HG02763 (cell line): ENCODE measurements around the gene BCAR3.
A peak's percentile ranks its signal among the peaks of the same experiment; 100 is the strongest.
"Not testable (repeated sequence)": the region's sequence is repeated elsewhere in the genome, so short reads cannot be mapped to it uniquely, and the experiment has no call there.

Source experiments
- ATAC-seq: cut with Tn5 transposase; IDR thresholded peaks from one replicate; pipeline ENCODE4 v1.9.1; 2021; ENCODE audit warnings: mild to moderate bottlenecking, moderate library complexity; ENCODE audit not compliant: unreplicated experiment

The BCAR3 gene

GRCh38 chr1:93690341-93690740, 8.7 kb upstream of the BCAR3 start:
- ATAC-seq = no peak

GRCh38 chr1:93689521-93690223, 8.0 kb upstream of the BCAR3 start:
- ATAC-seq = no peak

- no peak for ATAC-seq
Measured at GRCh38 chr1:93687542-93687941, 5.9 kb upstream of the BCAR3 start.

GRCh38 chr1:93686504-93687250, 5.0 kb upstream of the BCAR3 start:
- no peak for ATAC-seq

- ATAC-seq = no peak
Measured at GRCh38 chr1:93685918-93686317, 4.3 kb upstream of the BCAR3 start.

GRCh38 chr1:93683234-93683633, 1.6 kb upstream of the BCAR3 start:
- no peak for ATAC-seq

GRCh38 chr1:93681989-93682412, 364 bp upstream of the BCAR3 start:
- no peak for ATAC-seq

- ATAC-seq = peak; percentile 70
Measured at GRCh38 chr1:93680420-93681100, 1.1 kb downstream of the BCAR3 start.

- no peak for ATAC-seq
Measured at GRCh38 chr1:93680076-93680419, 1.6 kb downstream of the BCAR3 start.

- ATAC-seq = no peak
Measured at GRCh38 chr1:93679546-93679945, 2.1 kb downstream of the BCAR3 start.

- ATAC-seq = no peak
Measured at GRCh38 chr1:93678946-93679480, 2.6 kb downstream of the BCAR3 start.

GRCh38 chr1:93678491-93678890, 3.1 kb downstream of the BCAR3 start:
- no peak for ATAC-seq

GRCh38 chr1:93677729-93678128, 3.9 kb downstream of the BCAR3 start:
- ATAC-seq = no peak

- ATAC-seq = no peak
Measured at GRCh38 chr1:93676427-93676826, 5.2 kb downstream of the BCAR3 start.

- no peak for ATAC-seq
Measured at GRCh38 chr1:93675931-93676330, 5.7 kb downstream of the BCAR3 start.

GRCh38 chr1:93675271-93675670, 6.4 kb downstream of the BCAR3 start:
- ATAC-seq = no peak

GRCh38 chr1:93674071-93674470, 7.6 kb downstream of the BCAR3 start:
- ATAC-seq = not testable (repeated sequence)

- ATAC-seq = no peak
Measured at GRCh38 chr1:93673163-93673829, 8.3 kb downstream of the BCAR3 start.

- no peak for ATAC-seq
Measured at GRCh38 chr1:93672477-93673162, 9.0 kb downstream of the BCAR3 start.

- ATAC-seq = no peak
Measured at GRCh38 chr1:93672069-93672468, 9.6 kb downstream of the BCAR3 start.
